ENCODE data around the gene C1S. TPM values are rescaled to one million over a fixed set of nuclear protein-coding genes. Genes with fewer than 3 reads are reported as not detected.

Gene C1S
- total and polyA plus RNA-seq, 2 of the 4 experiments (the other 2 are of a cell fraction): 49.6 to 85.4 TPM

- no TSS peak for BruUV-seq (replicated peaks)
These were observed 59.6 kb downstream of the C1S start for GRCh38 chr12:7120166-7120565.

More at GRCh38 chr12:7120166-7120565, 59.6 kb downstream of the C1S start:
- no peak overlapping the region for H2AFZ ChIP-seq (replicated peaks; ENCODE audit: low read length, poor library complexity)
- no peak overlapping the region for H3K4me2 ChIP-seq (ENCODE audit: low read depth, low read length)
- no peaks in the 10 kb centered on the region for H3K9me1 ChIP-seq (ENCODE audit: insufficient read depth, low read length)
- H3K14ac ChIP-seq (replicated peaks; ENCODE audit: low read depth, low read length): no peak overlapping the region
- DNase-seq: no peak
- no peak overlapping the region for H2BK120ac ChIP-seq (ENCODE audit: low read depth, low read length)
- ChIA-PET CTCF (no interaction called here), POLR2A (ENCODE audit: unreplicated experiment) (no interaction called here)
- no peak overlapping the region for H4K91ac ChIP-seq (ENCODE audit: insufficient read depth, low read depth, low read length)
- H4K5ac ChIP-seq (ENCODE audit: low read depth, low read length): no peak overlapping the region
- ATAC-seq (ENCODE audit: low read depth): no peak
- no peak overlapping the region for H3K4ac ChIP-seq (ENCODE audit: low read depth, low read length)
- dilution Hi-C loops (cut with HindIII; ENCODE audit: low sequenced_read_pairs, unreplicated experiment) (no loop called here), intact Hi-C loops (cut with micrococcal nuclease) (no loop called here), in situ Hi-C loops (cut with MboI; ENCODE audit: low sequenced_read_pairs) (no loop called here)
- no peaks in the 10 kb centered on the region for H4K20me1 ChIP-seq (ENCODE audit: insufficient read depth, low read length)
- no peaks in the 10 kb centered on the region for H3K27me3 ChIP-seq (ENCODE audit: control insufficient read depth, insufficient read depth, low read length)
- TF ChIP-seq SMC3 (IDR thresholded peaks at IDR 0.05; ENCODE audit: low read depth, low read length): no peak
- TF ChIP-seq MXI1 (IDR thresholded peaks at IDR 0.05; ENCODE audit: borderline replicate concordance, low read depth, low read length): no peak
- TF ChIP-seq CHD1 (IDR thresholded peaks at IDR 0.05; ENCODE audit: low read depth, low read length): no peak
- TF ChIP-seq NFE2L2 (IDR thresholded peaks at IDR 0.05; ENCODE audit: low read depth, low read length): no peak
- no peak for TF ChIP-seq MAZ (IDR thresholded peaks at IDR 0.05; ENCODE audit: borderline replicate concordance, low read depth, low read length)
- TF ChIP-seq RFX5 (IDR thresholded peaks at IDR 0.05; ENCODE audit: low read depth, low read length): no peak
- no peak for TF ChIP-seq CTCF (conservative IDR thresholded peaks at IDR 0.05; ENCODE audit: low read depth, low read length)
- TF ChIP-seq USF2 (IDR thresholded peaks at IDR 0.05; ENCODE audit: low read depth, low read length): no peak
- no peak for TF ChIP-seq POLR2A (IDR thresholded peaks at IDR 0.05; ENCODE audit: low read depth, low read length)
- TF ChIP-seq ELK1 (IDR thresholded peaks at IDR 0.05; ENCODE audit: borderline replicate concordance, low read depth, low read length): no peak
- TF ChIP-seq MAFK (IDR thresholded peaks at IDR 0.05; ENCODE audit: low read depth, low read length): no peak
- TF ChIP-seq BHLHE40 (IDR thresholded peaks at IDR 0.05; ENCODE audit: low read depth, low read length): no peak
- TF ChIP-seq FOS (IDR thresholded peaks at IDR 0.05; ENCODE audit: low read depth, low read length): no peak
- TF ChIP-seq RAD21 (IDR thresholded peaks at IDR 0.05; ENCODE audit: low read length): no peak
- no peak overlapping the region for H3K9ac ChIP-seq (ENCODE audit: low read depth, low read length)
- H3K4me1 ChIP-seq (ENCODE audit: control insufficient read depth, insufficient read depth, low read length): no peaks in the 10 kb centered on the region
- no peak overlapping the region for H3K27ac ChIP-seq (ENCODE audit: insufficient read depth, low read length)
- H4K8ac ChIP-seq (ENCODE audit: low read depth in 2 of 2, low read length in 2 of 2): no peak overlapping the region
- no peak overlapping the region for H3K4me3 ChIP-seq (ENCODE audit: insufficient read depth, low read depth, low read length)
- no peaks in the 10 kb centered on the region for H3K79me1 ChIP-seq (ENCODE audit: low read depth in 1 of 2, low read length in 2 of 2)
- 60% methylated on average over 1 of the region's 5 CpGs; no CpG with 5 or more reads in 1 of the 2 experiments for WGBS, 2 experiments (ENCODE audit: extremely low coverage in 2 of 2, insufficient read length in 1 of 2)
- H2BK5ac ChIP-seq (ENCODE audit: low read depth, low read length, poor library complexity, severe bottlenecking): no peak overlapping the region
- H2AK9ac ChIP-seq (replicated peaks; ENCODE audit: low read depth, low read length, poor library complexity): no peak overlapping the region
- peaks cover 33% of the 10 kb centered on the region for H3K36me3 ChIP-seq (ENCODE audit: control insufficient read depth, insufficient read depth, low read length)
- H3K9me3 ChIP-seq (ENCODE audit: control insufficient read depth, insufficient read depth, low read length): no peaks in the 10 kb centered on the region
- H3K56ac ChIP-seq (ENCODE audit: extremely low read depth, insufficient read depth, low read length): no peak overlapping the region
- H3K18ac ChIP-seq (ENCODE audit: low read depth, low read length): no peak overlapping the region
- no peak overlapping the region for H3K23ac ChIP-seq (ENCODE audit: low read depth, low read length)
- no peak overlapping the region for H2BK20ac ChIP-seq (ENCODE audit: low read depth, low read length)
- no peak overlapping the region for H2AK5ac ChIP-seq (ENCODE audit: low read depth, low read length)
- no peak overlapping the region for H2BK15ac ChIP-seq (ENCODE audit: low read depth, low read length)

All from IMR-90 (cell line).